ENCODE results near the gene CABP4.

Gene CABP4

GRCh38 chr11:67442504-67443404, 12.4 kb upstream of the CABP4 start:
- DNase-seq (ENCODE audit: low read depth in 1 of 2, low spot score in 1 of 2), result no peak
- no peak for TF ChIP-seq GABPA (IDR thresholded peaks at IDR 0.05; ENCODE audit: low read depth)
- no peak for TF ChIP-seq SPI1 (IDR thresholded peaks at IDR 0.05; ENCODE audit: borderline replicate concordance, low read depth)
- TF ChIP-seq POLR2AphosphoS5 (IDR thresholded peaks at IDR 0.05; ENCODE audit: low read depth), result peak; percentile 29; the same call in 1 of the 2 replicates
- no peak for TF ChIP-seq CTCF (IDR thresholded peaks at IDR 0.05; ENCODE audit: insufficient read depth, low read length)
- TF ChIP-seq REST (IDR thresholded peaks at IDR 0.05; ENCODE audit: insufficient replicate concordance, low read depth), result no peak
- Histone ChIP-seq H3K27me3 (ENCODE audit: insufficient read depth, poor library complexity, severe bottlenecking) (no peaks in the 10 kb centered on the region), H3K4me3 (replicated peaks; ENCODE audit: insufficient read depth, low read length) (peak overlapping the region; percentile 48), H3K27ac (replicated peaks) (peak overlapping the region; percentile 41)

GRCh38 chr11:67445515-67445914, 9.6 kb upstream of the CABP4 start:
- TF ChIP-seq POLR2AphosphoS5 (IDR thresholded peaks at IDR 0.05; ENCODE audit: low read depth) (no peak), REST (IDR thresholded peaks at IDR 0.05; ENCODE audit: insufficient replicate concordance, low read depth) (no peak), SPI1 (IDR thresholded peaks at IDR 0.05; ENCODE audit: borderline replicate concordance, low read depth) (no peak), GABPA (IDR thresholded peaks at IDR 0.05; ENCODE audit: low read depth) (no peak), CTCF (IDR thresholded peaks at IDR 0.05; ENCODE audit: insufficient read depth, low read length) (no peak)
- H3K4me3 ChIP-seq (replicated peaks; ENCODE audit: insufficient read depth, low read length), result no peak overlapping the region
- no peaks in the 10 kb centered on the region for H3K27me3 ChIP-seq (ENCODE audit: insufficient read depth, poor library complexity, severe bottlenecking)
- no peak overlapping the region for H3K27ac ChIP-seq (replicated peaks)
- DNase-seq (ENCODE audit: low read depth in 1 of 2, low spot score in 1 of 2), result no peak

GRCh38 chr11:67448220-67448609, 6.9 kb upstream of the CABP4 start:
- Histone ChIP-seq H3K27ac (replicated peaks) (no peak overlapping the region), H3K4me3 (replicated peaks; ENCODE audit: insufficient read depth, low read length) (no peak overlapping the region), H3K27me3 (ENCODE audit: insufficient read depth, poor library complexity, severe bottlenecking) (no peaks in the 10 kb centered on the region)
- no peak for DNase-seq (ENCODE audit: low read depth in 1 of 2, low spot score in 1 of 2)
- TF ChIP-seq SPI1 (IDR thresholded peaks at IDR 0.05; ENCODE audit: borderline replicate concordance, low read depth) (no peak), REST (IDR thresholded peaks at IDR 0.05; ENCODE audit: insufficient replicate concordance, low read depth) (no peak), CTCF (IDR thresholded peaks at IDR 0.05; ENCODE audit: insufficient read depth, low read length) (no peak), GABPA (IDR thresholded peaks at IDR 0.05; ENCODE audit: low read depth) (no peak), POLR2AphosphoS5 (IDR thresholded peaks at IDR 0.05; ENCODE audit: low read depth) (no peak)

Data from HL-60 (cell line).